Erythroblast (primary cell): Measurements from ENCODE around the gene COX14.
A peak's percentile ranks its signal among the peaks of the same experiment; 100 is the strongest.

ENCODE experiments used
- DNase-seq, 2 experiments: peaks; one replicate each; lab custom pipeline; 2025; lab: John Stamatoyannopoulos, UW
- GATA1 ChIP-seq: IDR thresholded peaks from 2 replicates; pipeline ENCODE4 v1.6.1; 2011; ENCODE audit warnings: low read depth, mild to moderate bottlenecking, control low read depth, low read length, moderate library complexity
- POLR2A ChIP-seq: IDR thresholded peaks from 2 replicates; pipeline ENCODE4 v1.6.1; 2011; ENCODE audit warnings: mild to moderate bottlenecking, low read length

COX14 gene

DNA sequence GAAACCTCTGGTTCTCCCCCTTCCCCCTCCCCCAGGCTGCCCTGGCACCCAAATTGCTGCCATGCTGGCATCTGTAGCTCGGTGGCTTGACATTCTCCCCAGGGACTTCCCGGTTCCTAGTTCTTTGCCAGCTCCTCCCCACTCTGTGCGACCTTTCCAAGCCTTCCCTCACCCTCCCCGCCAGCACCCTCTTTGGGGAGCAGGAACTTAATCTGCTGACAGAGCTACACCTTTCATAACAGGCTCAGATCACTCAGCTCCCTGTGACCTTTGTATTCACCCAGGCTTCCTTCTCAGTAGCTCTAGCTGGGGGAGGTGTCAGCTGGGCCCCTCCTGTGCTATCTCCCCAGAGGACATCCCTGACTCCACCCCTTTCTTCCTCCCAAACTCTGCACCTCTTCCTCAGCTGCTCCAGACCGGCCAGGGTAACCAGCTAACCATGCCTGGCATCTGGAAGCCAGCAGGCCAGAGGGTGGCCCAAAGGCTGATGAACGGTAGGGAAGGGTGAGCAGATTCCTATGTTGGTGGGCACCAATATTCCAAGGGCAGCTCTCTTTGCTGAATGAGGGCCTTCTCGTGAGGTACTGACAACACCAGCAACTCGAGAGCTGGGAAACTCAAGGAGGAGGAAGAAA is 1.8 kb upstream of the COX14 start:
- peak; percentile 50 to 65 for DNase-seq
- TF ChIP-seq POLR2A, result no peak
- no peak for TF ChIP-seq GATA1

DNA sequence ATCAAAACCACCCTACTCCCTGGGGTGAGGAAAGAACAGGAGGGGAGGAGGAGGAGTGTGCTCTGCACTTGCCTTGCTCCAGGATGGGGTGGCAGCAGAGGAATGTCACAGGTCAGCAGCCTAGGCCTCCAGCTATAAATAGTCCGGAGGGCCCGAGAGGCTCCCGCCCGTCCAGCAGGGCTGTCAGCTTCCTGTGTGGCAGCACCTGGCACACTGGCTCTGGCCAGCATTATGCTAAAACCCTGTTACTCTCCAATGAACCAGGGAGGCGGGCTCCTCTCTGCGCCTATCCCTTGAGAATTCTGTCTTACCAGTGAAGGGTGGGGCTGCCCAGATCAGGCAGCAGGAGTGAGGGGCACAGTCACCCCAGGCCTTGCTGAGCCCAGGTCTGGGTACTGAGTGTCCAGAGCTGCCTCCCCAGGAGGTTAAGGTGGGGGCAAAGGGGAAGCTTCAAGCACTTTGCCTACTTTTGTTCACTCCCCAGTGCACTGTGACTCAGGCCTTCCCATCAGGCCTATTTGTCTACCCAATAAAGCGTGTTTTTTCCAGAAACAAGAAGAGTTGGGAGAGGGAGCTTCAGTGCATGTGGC is 1.2 kb upstream of the COX14 start:
- DNase-seq, result peak in 1 of 2 experiments; percentile 33
- TF ChIP-seq GATA1, result no peak
- TF ChIP-seq POLR2A, result no peak

DNA sequence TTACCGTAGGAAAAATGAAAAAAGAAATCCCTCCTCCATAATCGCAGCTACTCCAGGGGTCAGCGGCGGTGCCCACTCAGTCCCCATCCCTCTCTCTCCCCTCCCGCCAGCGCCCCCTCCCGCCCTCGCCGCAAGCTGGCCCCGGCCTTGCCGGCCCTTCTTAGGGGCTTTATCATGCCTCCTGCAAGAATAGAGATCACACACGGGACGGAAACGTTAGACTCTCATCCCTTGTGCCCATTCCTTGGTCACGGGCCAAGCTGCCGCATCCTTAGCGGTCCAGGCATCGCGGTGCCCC is 692 bp upstream of the COX14 start:
- TF ChIP-seq POLR2A (no peak), GATA1 (no peak)
- DNase-seq, result no peak

DNA sequence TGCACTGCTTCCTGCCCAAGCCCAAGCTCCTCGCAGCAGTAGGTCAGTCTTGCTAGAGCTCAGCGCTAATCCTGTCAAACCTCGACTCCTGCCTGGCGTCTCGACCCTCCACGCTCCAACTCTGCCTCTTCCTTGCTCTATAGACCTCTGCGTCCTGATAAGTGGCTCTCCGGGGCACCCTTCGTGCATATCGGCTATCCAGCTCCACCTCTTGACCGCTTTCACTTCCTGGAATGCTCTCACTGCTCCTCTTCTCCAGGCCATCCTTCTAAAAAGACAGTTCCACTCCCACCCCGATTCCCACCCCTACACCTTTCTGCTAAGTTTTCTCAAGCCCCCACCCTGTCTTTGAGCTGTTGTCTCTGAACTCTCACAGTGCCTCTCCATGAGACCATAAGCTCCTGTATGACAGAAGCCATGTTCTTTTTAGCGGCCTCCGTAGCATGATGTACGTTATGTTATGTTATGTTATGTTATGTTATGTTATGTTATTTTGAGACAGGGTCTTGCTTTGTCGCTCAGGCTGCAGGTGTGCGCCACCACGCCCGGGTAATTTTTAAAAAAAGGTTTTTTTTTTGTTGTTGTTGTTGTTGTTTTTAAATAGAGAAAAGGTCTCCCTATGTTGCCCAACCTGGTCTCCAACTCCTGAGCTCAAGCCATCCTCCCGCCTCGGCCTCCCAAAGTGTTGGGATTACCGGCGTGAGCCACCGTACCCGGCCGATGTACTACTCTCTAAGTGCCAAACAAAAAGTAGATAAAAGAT is 601 bp downstream of the COX14 start:
- TF ChIP-seq POLR2A (peak; percentile 65), GATA1 (no peak)
- peak; percentile 80 to 81 for DNase-seq

DNA sequence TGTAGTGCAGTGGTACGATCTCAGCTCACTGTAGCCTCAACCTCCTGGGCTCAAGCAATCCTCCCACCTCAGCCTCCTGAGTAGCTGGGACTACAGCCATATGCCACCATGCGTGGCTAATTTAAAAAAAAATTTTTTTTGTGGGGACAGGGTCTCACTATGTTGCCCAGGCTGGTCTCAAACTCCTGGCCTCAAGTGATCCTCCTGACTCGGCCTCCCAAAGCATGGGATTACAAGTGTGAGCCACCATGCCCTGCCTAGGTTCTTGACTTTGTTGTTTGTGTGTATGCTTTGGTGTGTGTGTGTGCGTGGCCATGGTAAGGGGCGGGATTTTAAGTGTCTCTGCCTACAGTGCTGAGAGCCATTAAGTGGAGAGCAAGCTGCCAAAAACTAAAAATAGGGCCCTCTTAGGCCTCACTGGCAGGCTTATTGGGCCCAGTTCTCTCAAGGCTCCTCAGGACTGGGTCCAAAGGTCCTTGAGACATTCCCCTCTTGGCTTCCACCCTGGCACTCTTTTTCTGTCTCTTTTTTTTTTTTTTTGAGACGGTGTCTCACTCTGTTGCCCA is 5.1 kb downstream of the COX14 start:
- TF ChIP-seq GATA1, result no peak
- TF ChIP-seq POLR2A, result no peak
- DNase-seq, result no peak

DNA sequence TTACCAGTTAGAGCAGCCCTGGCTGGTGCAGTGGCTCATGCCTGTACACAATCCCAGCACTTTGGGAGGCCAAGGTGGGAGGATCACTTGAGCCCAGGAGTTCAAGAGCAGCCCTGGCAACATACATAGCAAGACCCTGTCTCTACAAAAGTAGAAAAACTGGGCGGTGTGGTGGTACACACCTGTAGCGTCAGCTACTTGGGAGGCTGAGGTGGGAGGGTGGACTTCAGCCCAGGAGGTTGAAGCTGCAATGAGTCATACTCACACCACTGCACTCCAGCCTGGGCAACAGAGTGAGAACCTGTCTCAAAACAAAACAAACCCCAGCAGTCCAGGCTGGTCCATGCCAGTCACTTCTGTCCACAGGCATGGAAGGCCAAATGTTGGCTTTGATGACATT is 7.4 kb downstream of the COX14 start:
- TF ChIP-seq GATA1 (no peak), POLR2A (no peak)
- no peak for DNase-seq

DNA sequence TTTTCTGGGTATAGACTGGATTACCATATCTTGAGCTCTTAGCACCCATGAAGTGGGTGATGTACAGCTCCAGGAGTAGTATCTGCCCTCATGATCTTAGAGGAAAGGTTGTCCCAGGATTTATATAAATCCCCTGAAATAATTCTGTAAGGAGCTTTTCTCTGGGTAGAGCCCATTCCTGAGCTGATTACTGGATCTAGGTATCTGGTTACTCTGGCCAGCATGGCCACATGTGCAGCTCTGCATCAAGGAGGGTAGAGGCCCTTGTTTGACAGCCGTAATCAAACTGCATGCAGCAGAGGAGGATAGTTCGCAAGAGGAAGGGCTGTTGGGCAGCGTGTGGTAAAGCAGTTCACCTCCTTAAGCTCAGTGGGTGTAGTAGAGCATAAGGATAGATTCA is 8.5 kb downstream of the COX14 start:
- TF ChIP-seq GATA1, result no peak
- no peak for TF ChIP-seq POLR2A
- DNase-seq, result no peak

DNA sequence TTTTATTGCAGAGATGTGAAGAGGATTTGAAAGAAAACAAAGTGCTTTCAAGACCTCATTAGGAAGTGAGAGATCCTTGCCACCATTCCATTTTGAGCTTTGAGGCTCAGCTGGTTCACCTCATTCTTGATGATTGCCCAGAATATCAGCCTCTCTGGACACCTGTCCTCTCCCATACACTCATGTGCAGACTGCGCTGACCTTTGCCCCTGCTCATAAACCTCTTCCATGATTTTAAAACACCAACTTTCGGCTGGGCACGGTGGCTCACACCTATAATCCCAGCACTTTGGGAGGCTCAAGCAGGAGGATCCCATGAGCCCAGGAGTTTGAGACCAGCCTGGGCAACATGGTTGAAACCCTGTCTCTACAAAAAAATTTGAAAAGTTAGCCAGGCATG is 8.9 kb downstream of the COX14 start:
- no peak for DNase-seq
- no peak for TF ChIP-seq GATA1
- TF ChIP-seq POLR2A, result no peak

DNA sequence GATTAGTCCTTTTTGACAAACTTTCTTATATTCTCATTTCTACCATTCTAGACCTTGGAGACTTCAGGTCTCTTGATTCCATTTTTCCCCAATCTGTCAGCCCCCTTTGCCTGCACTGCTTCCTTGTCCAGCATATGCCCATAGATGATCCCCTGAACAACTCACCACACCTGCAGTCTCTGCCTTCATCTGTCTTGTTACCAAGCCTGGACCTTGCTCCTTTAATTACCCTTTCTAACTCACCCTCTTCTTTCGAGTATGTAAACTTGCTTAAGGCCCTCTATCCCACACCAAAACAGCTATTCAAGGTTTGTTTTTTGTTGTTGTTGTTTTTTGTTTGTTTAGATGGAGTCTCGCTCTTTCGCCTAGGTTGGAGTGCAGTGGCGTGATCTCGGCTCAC is 9.6 kb downstream of the COX14 start:
- TF ChIP-seq GATA1 (no peak), POLR2A (no peak)
- DNase-seq, result no peak

DNA sequence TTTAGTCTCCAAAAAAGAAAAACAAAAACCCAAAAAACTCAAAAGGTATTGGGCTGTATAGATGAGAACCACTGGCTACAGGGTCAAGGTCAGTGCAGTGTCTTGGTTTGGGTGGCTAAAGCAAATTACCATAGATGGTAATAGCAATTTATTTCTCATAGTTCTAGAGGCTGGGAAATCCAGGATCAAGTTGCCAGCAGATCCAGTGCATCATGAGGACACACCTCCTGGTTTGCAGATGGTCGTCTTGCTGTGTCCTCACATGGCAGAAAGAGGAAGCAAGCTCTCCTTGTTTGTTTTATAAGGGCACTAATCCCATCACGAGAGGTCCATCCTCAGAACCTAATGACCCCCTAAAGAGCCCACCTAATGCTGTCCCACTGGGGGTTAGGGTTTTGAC is 11.2 kb downstream of the COX14 start:
- TF ChIP-seq GATA1 (no peak), POLR2A (no peak)
- no peak for DNase-seq

DNA sequence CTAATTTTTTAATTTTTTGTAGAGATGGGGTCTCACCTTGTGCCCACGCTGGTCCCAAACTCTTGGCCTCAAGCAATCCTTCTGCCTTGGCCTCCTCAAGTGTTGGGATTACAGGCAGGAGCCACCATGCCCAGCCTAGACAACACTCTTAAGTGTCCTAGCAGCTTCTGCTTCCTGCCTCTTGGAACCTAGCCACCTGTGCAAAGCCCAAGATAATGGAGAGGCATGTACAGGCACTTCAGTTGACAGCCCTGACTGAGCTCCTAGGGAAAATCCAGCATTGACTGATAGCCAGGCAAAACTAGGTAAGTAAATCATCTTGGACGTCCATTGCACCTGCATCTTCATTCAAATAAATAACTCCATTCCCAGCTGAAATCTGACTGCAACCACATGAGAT is 15.5 kb downstream of the COX14 start:
- TF ChIP-seq POLR2A, result no peak
- no peak for DNase-seq

DNA sequence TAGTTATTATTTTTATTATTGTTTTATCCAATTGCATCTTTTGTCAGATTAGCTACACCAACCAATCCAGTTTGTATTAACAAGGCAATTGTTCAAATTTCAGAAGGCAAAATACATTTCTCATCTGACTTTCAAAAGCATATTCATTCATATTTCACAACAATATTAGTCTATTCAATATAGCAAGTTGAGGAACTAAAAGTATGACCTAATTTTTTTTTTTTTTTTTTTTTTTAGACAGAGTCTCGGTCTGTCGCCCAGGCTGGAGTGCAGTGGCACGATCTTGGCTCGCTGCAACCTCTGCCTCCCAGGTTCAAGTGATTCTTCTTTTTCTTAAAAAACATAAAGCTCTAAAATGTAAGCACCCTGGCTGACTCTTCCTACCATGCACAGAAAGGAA is 17.3 kb downstream of the COX14 start:
- TF ChIP-seq POLR2A, result no peak
- TF ChIP-seq GATA1, result no peak
- no peak for DNase-seq

DNA sequence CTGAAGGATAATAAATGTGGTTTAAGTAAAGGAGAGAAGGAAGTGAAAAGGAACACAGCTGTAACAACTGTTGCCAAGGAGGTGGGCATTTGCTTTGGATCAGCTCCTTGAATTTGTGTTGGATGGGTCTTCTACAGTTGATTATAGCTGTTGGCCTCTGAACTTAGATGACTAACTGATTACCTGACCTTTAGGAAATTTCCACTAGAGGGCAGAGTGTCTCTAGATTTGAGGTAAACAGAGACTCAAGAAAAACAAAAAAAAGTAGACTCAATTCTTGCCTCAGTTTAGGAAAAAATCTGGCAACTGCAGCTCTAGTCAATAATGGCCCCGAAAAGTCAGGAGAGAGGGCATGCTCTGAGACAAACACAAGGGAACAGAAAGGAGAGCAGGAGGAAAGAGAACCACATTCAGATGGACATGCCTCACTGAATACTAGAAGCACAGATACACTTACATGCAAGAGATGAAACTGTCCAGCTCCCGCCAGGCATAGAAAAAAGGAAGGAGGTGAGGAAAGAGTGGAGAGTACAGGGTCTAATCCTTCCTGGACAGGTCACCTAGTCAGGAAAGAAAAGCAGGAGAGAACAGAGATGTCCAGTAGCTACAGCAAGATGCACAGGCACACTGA is 20.6 kb downstream of the COX14 start:
- no peak for TF ChIP-seq POLR2A
- TF ChIP-seq GATA1, result no peak
- DNase-seq, result peak; percentile 47 to 66

DNA sequence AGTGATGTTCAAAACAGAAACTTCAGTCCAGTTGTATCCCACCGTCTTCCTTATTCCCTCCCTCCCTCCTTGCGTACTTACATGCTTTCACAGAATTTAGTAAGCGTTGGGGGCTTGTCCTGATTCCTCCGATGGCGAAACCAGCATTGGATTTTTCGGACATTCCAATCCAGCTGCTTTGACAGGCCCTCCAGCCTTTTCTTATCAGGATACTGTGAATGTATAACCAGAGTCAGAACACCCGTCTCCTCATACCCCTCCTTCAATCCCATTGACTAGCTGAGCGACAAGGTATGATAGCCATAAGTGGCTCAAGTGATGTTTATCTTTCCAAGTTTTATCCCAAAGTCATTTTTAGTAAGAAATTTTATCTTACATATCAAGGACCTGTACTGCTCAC is 31.0 kb downstream of the COX14 start:
- no peak for DNase-seq
- TF ChIP-seq GATA1 (no peak), POLR2A (no peak)
